Prostate gland (tissue), 2 donors: ENCODE data around the gene LTBP3.

Experiments
- CTCF ChIP-seq, 4 experiments: fragments of 200-600 bp in 2 of 4; fragments of 450-650 bp in 2 of 4; sonication (generic) in 2 of 4; IDR thresholded peaks; 1 replicate in 3 of 4; 2 replicates in 1 of 4; pipeline ENCODE4 v1.5.1; 2016 to 2019; ENCODE audit warnings: antibody characterized with exemption in 4 of 4, mild to moderate bottlenecking in 2 of 4, moderate library complexity in 2 of 4
- POLR2A ChIP-seq: fragments of 450-650 bp; IDR thresholded peaks from one replicate; pipeline ENCODE4 v1.6.1; 2016; ENCODE audit warnings: antibody characterized with exemption, mild to moderate bottlenecking

GRCh38 chr11:65539744-65540289 is 18.3 kb downstream of the LTBP3 start:
- TF ChIP-seq POLR2A: peak; percentile 61
- TF ChIP-seq CTCF (IDR thresholded peaks at IDR 0.05): peak in 1 of 4 experiments; percentile 48
